ENCODE data around the gene TNK2.

TNK2 gene

GRCh38 chr3:195870442-195870841 lies 37.9 kb downstream of the TNK2 start:
- CTCF ChIA-PET = no interaction called here
- POLR2A ChIA-PET = no interaction called here
- no peak for DNase-seq (ENCODE audit: extremely low spot score)
- no peak for TF ChIP-seq PKNOX1 (IDR thresholded peaks at IDR 0.05)
- TF ChIP-seq BHLHE40 (IDR thresholded peaks at IDR 0.05; ENCODE audit: borderline replicate concordance) = no peak
- no peak for TF ChIP-seq L3MBTL2 (conservative IDR thresholded peaks at IDR 0.05)
- TF ChIP-seq SUZ12 (IDR thresholded peaks at IDR 0.05) = no peak
- TF ChIP-seq FOXM1 (IDR thresholded peaks at IDR 0.05; ENCODE audit: borderline replicate concordance) = no peak
- TF ChIP-seq ARNT (IDR thresholded peaks at IDR 0.05) = no peak
- no peak for TF ChIP-seq FOXA1 (IDR thresholded peaks at IDR 0.05)
- no peak for TF ChIP-seq LEF1 (IDR thresholded peaks at IDR 0.05; ENCODE audit: borderline replicate concordance)
- no peak for TF ChIP-seq ELF4 (IDR thresholded peaks at IDR 0.05)
- no peak for TF ChIP-seq ZNF384 (IDR thresholded peaks at IDR 0.05)

- no peak for DNase-seq (ENCODE audit: extremely low spot score)
- no peak for TF ChIP-seq LEF1 (IDR thresholded peaks at IDR 0.05; ENCODE audit: borderline replicate concordance)
- TF ChIP-seq ZNF384 (IDR thresholded peaks at IDR 0.05) = no peak
- ChIA-PET CTCF (no interaction called here), POLR2A (no interaction called here)
Observed at GRCh38 chr3:195869413-195870001, 38.8 kb downstream of the TNK2 start.

- DNase-seq (ENCODE audit: extremely low spot score) = no peak
- ChIA-PET CTCF (no interaction called here), POLR2A (no interaction called here)
- TF ChIP-seq NFRKB (IDR thresholded peaks at IDR 0.05) (no peak), ELF4 (IDR thresholded peaks at IDR 0.05) (no peak), FOXK2 (IDR thresholded peaks at IDR 0.05) (no peak), SUZ12 (IDR thresholded peaks at IDR 0.05) (no peak), BHLHE40 (IDR thresholded peaks at IDR 0.05; ENCODE audit: borderline replicate concordance) (no peak), ZNF384 (IDR thresholded peaks at IDR 0.05) (no peak), SP1 (IDR thresholded peaks at IDR 0.05) (no peak), CTBP1 (IDR thresholded peaks at IDR 0.05; ENCODE audit: borderline replicate concordance) (no peak), LEF1 (IDR thresholded peaks at IDR 0.05; ENCODE audit: borderline replicate concordance) (no peak)
Observed at GRCh38 chr3:195868866-195869412, 39.4 kb downstream of the TNK2 start.

- TF ChIP-seq FOXM1 (IDR thresholded peaks at IDR 0.05; ENCODE audit: borderline replicate concordance) (no peak), FOXA1 (IDR thresholded peaks at IDR 0.05) (no peak), SP1 (IDR thresholded peaks at IDR 0.05) (no peak), ARNT (IDR thresholded peaks at IDR 0.05) (no peak), FOXK2 (IDR thresholded peaks at IDR 0.05) (no peak), HDGF (IDR thresholded peaks at IDR 0.05; ENCODE audit: borderline replicate concordance) (no peak), NFRKB (IDR thresholded peaks at IDR 0.05) (no peak), BHLHE40 (IDR thresholded peaks at IDR 0.05; ENCODE audit: borderline replicate concordance) (no peak), ZNF384 (IDR thresholded peaks at IDR 0.05) (no peak), ELF4 (IDR thresholded peaks at IDR 0.05) (no peak), L3MBTL2 (conservative IDR thresholded peaks at IDR 0.05) (no peak), SUZ12 (IDR thresholded peaks at IDR 0.05) (no peak), LEF1 (IDR thresholded peaks at IDR 0.05; ENCODE audit: borderline replicate concordance) (no peak), CTBP1 (IDR thresholded peaks at IDR 0.05; ENCODE audit: borderline replicate concordance) (no peak), TARDBP (IDR thresholded peaks at IDR 0.05) (no peak), PKNOX1 (IDR thresholded peaks at IDR 0.05) (no peak)
- DNase-seq (ENCODE audit: extremely low spot score) = no peak
- ChIA-PET POLR2A (no interaction called here), CTCF (no interaction called here)
Observed at GRCh38 chr3:195868336-195868865, 40.0 kb downstream of the TNK2 start.

- CTCF ChIA-PET = no interaction called here
Observed at GRCh38 chr3:195867631-195868335, 40.6 kb downstream of the TNK2 start.

More at GRCh38 chr3:195867631-195868335, 40.6 kb downstream of the TNK2 start:
- TF ChIP-seq NFRKB (IDR thresholded peaks at IDR 0.05) (no peak), FOXA1 (IDR thresholded peaks at IDR 0.05) (no peak), HDGF (IDR thresholded peaks at IDR 0.05; ENCODE audit: borderline replicate concordance) (no peak), TARDBP (IDR thresholded peaks at IDR 0.05) (no peak), PKNOX1 (IDR thresholded peaks at IDR 0.05) (no peak)
- POLR2A ChIA-PET = no interaction called here
- DNase-seq (ENCODE audit: extremely low spot score) = no peak
